HepG2 (cell line): Measurements from ENCODE around the gene RALY. TPM values are rescaled to one million over a fixed set of nuclear protein-coding genes. Genes with fewer than 3 reads are reported as not detected.

Source experiments
- AHDC1 ChIP-seq: sonication (generic); formaldehyde crosslinking; IDR thresholded peaks from 2 replicates; pipeline ENCODE4 v1.5.1; 2020; ENCODE audit warnings: mild to moderate bottlenecking, missing genetic modification reagents, borderline replicate concordance
- ARID2 ChIP-seq: sonication (generic); formaldehyde crosslinking; IDR thresholded peaks from 2 replicates; pipeline ENCODE4 v1.8.1; 2022; ENCODE audit warnings: mild to moderate bottlenecking, missing genetic modification reagents, borderline replicate concordance
- BATF2 ChIP-seq: sonication (generic); formaldehyde crosslinking; IDR thresholded peaks from 2 replicates; pipeline ENCODE4 v1.8.0; 2022; ENCODE audit warnings: mild to moderate bottlenecking, missing genetic modification reagents, moderate library complexity
- BRD4 ChIP-seq: sonication (generic); formaldehyde crosslinking; IDR thresholded peaks from 2 replicates; pipeline ENCODE4 v1.4.0; 2020; ENCODE audit warnings: missing genetic modification reagents
- CBX5 ChIP-seq: sonication (generic); formaldehyde crosslinking; IDR thresholded peaks from 2 replicates; pipeline ENCODE4 v1.4.0; 2020; ENCODE audit warnings: missing genetic modification reagents, borderline replicate concordance
- CREB1 ChIP-seq, 2 experiments: fragments of 450-650 bp in 1 of 2; IDR thresholded peaks; 2 replicates each; pipeline ENCODE4 v1.6.1; 2016 to 2017; ENCODE audit warnings: control low read depth in 1 of 2, mild to moderate bottlenecking in 1 of 2, missing compliant biosample characterization in 1 of 2, missing genetic modification characterization in 1 of 2
- EEA1 ChIP-seq: sonication (generic); formaldehyde crosslinking; IDR thresholded peaks from 2 replicates; pipeline ENCODE4 v1.5.1; 2020; ENCODE audit warnings: mild to moderate bottlenecking, missing genetic modification reagents, borderline replicate concordance
- HOXA3 ChIP-seq: sonication (generic); formaldehyde crosslinking; IDR thresholded peaks from 2 replicates; pipeline ENCODE4 v1.5.0; 2020; ENCODE audit warnings: missing genetic modification reagents
- MEIS1 ChIP-seq: sonication (generic); formaldehyde crosslinking; IDR thresholded peaks from 2 replicates; pipeline ENCODE4 v1.9.0; 2021; ENCODE audit warnings: mild to moderate bottlenecking, missing genetic modification reagents, moderate library complexity, borderline replicate concordance
- PHF5A ChIP-seq: IDR thresholded peaks from one replicate; pipeline ENCODE4 v1.6.1; 2018; ENCODE audit warnings: low read depth, missing genetic modification reagents; ENCODE audit not compliant: unreplicated experiment
- REXO4 ChIP-seq: sonication (generic); formaldehyde crosslinking; IDR thresholded peaks from 2 replicates; pipeline ENCODE4 v1.8.0; 2022; ENCODE audit warnings: missing genetic modification reagents, mild to moderate bottlenecking, borderline replicate concordance
- SALL2 ChIP-seq: sonication (generic); formaldehyde crosslinking; IDR thresholded peaks from 2 replicates; pipeline ENCODE4 v1.8.1; 2023; ENCODE audit warnings: mild to moderate bottlenecking, missing genetic modification reagents, inconsistent platforms
- SIX4 ChIP-seq: sonication (generic); formaldehyde crosslinking; IDR thresholded peaks from 2 replicates; pipeline ENCODE4 v1.4.0; 2020; ENCODE audit warnings: missing genetic modification reagents
- SPEN ChIP-seq: sonication (generic); formaldehyde crosslinking; IDR thresholded peaks from 2 replicates; pipeline ENCODE4 v1.5.1; 2020; ENCODE audit warnings: low read depth, mild to moderate bottlenecking, missing genetic modification reagents
- SRSF1 ChIP-seq: fragments of 200-400 bp; formaldehyde crosslinking; optimal IDR thresholded peaks from 2 replicates; pipeline ENCODE3; 2017; ENCODE audit warnings: mild to moderate bottlenecking, low read depth, low read length, moderate library complexity
- ZBTB46 ChIP-seq: sonication (generic); formaldehyde crosslinking; IDR thresholded peaks from 2 replicates; pipeline ENCODE4 v1.4.0; 2020; ENCODE audit warnings: mild to moderate bottlenecking, missing genetic modification reagents, borderline replicate concordance
- ZFP36 ChIP-seq: fragments of 150-350 bp; IDR thresholded peaks from 2 replicates; pipeline ENCODE4 v1.6.1; 2018; ENCODE audit warnings: borderline replicate concordance, low read length, low read depth; ENCODE audit not compliant: partially characterized antibody
- ZNF672 ChIP-seq: sonication (generic); formaldehyde crosslinking; IDR thresholded peaks from 2 replicates; pipeline ENCODE4 v1.8.1; 2022; ENCODE audit warnings: missing genetic modification reagents
- ZNF775 ChIP-seq: sonication (generic); formaldehyde crosslinking; IDR thresholded peaks from 2 replicates; pipeline ENCODE4 v1.4.0; 2020; ENCODE audit warnings: missing genetic modification reagents, mild to moderate bottlenecking, moderate library complexity, borderline replicate concordance
- ZNF816 ChIP-seq: sonication (generic); formaldehyde crosslinking; IDR thresholded peaks from 2 replicates; pipeline ENCODE4 v1.8.0; 2022; ENCODE audit warnings: missing genetic modification reagents, mild to moderate bottlenecking, borderline replicate concordance
- polyA plus RNA-seq, 8 experiments: library from polyadenylated mRNA; depleted of rRNA in 3 of 8; stranded (reverse) in 7 of 8; unstranded in 1 of 8; fragments of >200 nt; fragmentation: Illumina TruSeq in 4 of 8; extraction: Trizol in 4 of 8; gene quantifications; 2 replicates each; pipeline versions ENCODE4 v1.2.1 to v1.2.3, GENCODE V29; 2011 to 2016; ENCODE audit warnings: low read depth in 4 of 8, missing spikeins in 1 of 8, mixed read lengths in 1 of 8; ENCODE audit not compliant: insufficient read depth in 1 of 8
- total RNA-seq, 5 experiments: library from RNA; depleted of rRNA; stranded (reverse); fragments of >200 nt; fragmentation: Illumina TruSeq; extraction: Trizol; gene quantifications; 2 replicates each; pipeline ENCODE4 v1.2.3, GENCODE V29; 2016; ENCODE audit warnings: low read depth in 1 of 5

RALY gene
- total and polyA plus RNA-seq, 2 of the 13 experiments (the other 11 are each of a cell fraction or from before 2014, with no cell fraction given): 178 to 186 TPM

GRCh38 chr20:34004790-34005457 is 11.2 kb downstream of the RALY start (continued):
- TF ChIP-seq AHDC1: peak; percentile 95; the same call in 1 of the 2 replicates
- no peak for TF ChIP-seq BATF2 (CRISPR knock-in tag)
- TF ChIP-seq SALL2 (CRISPR knock-in tag): 0 out of 2 replicates have a peak, but pooled peaks have one; percentile 13
- no peak for TF ChIP-seq ZNF775
- no peak for TF ChIP-seq PHF5A
- TF ChIP-seq MEIS1 (CRISPR knock-in tag): peak; percentile 95; the same call in 1 of the 2 replicates
- TF ChIP-seq ZNF816 (CRISPR knock-in tag): peak; percentile 51; the same call in 1 of the 2 replicates
- peak; percentile 76; the same call in 1 of the 2 replicates for TF ChIP-seq ARID2 (CRISPR knock-in tag)
- TF ChIP-seq ZBTB46: no peak
- no peak for TF ChIP-seq REXO4 (CRISPR knock-in tag)
- peak; percentile 57; the same call in 1 of the 2 replicates for TF ChIP-seq SPEN (CRISPR knock-in tag)
- no peak for TF ChIP-seq BRD4 (CRISPR knock-in tag)
- TF ChIP-seq EEA1 (CRISPR knock-in tag): no peak
- no peak for TF ChIP-seq SRSF1
- peak; percentile 63; the same call in 1 of the 2 replicates for TF ChIP-seq HOXA3 (CRISPR knock-in tag)
- peak; percentile 71; the same call in 1 of the 2 replicates for TF ChIP-seq SIX4 (CRISPR knock-in tag)
- TF ChIP-seq CBX5 (CRISPR knock-in tag): peak; percentile 69; the same call in 1 of the 2 replicates
- TF ChIP-seq CREB1 (IDR thresholded peaks at IDR 0.05): no peak
- peak; percentile 77 for TF ChIP-seq CREB1 (CRISPR knock-in tag; IDR thresholded peaks at IDR 0.05)
- TF ChIP-seq ZFP36: no peak
- no peak for TF ChIP-seq ZNF672
